Loucy (cell line): ENCODE measurements around the gene CDH8.

Source experiments
- H2AFZ ChIP-seq: fragments of 200-600 bp; sonication (generic); 2 replicates; pipeline ENCODE4 v1.6.0; 2016; ENCODE audit warnings: antibody characterized with exemption, mild to moderate bottlenecking, low read length, moderate library complexity
- H3F3A ChIP-seq: fragments of 200-600 bp; 2 replicates; pipeline ENCODE4 v1.6.0; 2016; ENCODE audit warnings: antibody characterized with exemption, low read depth, mild to moderate bottlenecking
- H3K27me3 ChIP-seq: fragments of 200-600 bp; sonication (generic); 2 replicates; pipeline ENCODE4 v1.6.1; 2014; ENCODE audit warnings: low read length, mild to moderate bottlenecking; ENCODE audit not compliant: insufficient read depth, poor library complexity, severe bottlenecking
- H3K36me3 ChIP-seq: fragments of 200-600 bp; sonication (generic); 2 replicates; pipeline ENCODE4 v1.6.1; 2016; ENCODE audit warnings: low read length; ENCODE audit not compliant: insufficient read depth
- H3K4me1 ChIP-seq: fragments of 200-600 bp; sonication (generic); 2 replicates; pipeline ENCODE4 v1.5.1; 2014; ENCODE audit warnings: low read length, mild to moderate bottlenecking; ENCODE audit not compliant: insufficient read depth, poor library complexity, severe bottlenecking
- H3K4me2 ChIP-seq: fragments of 200-600 bp; sonication (generic); 2 replicates; pipeline ENCODE4 v1.6.0; 2014; ENCODE audit warnings: antibody characterized with exemption, low read length, low read depth, mild to moderate bottlenecking; ENCODE audit not compliant: poor library complexity, severe bottlenecking
- H3K4me3 ChIP-seq: fragments of 200-600 bp; sonication (generic); 2 replicates; pipeline ENCODE4 v1.5.1; 2014; ENCODE audit warnings: low read length, mild to moderate bottlenecking, mixed read lengths; ENCODE audit not compliant: poor library complexity, severe bottlenecking
- H3K79me2 ChIP-seq: fragments of 200-600 bp; sonication (generic); 2 replicates; pipeline ENCODE4 v1.6.1; 2014; ENCODE audit warnings: low read length; ENCODE audit not compliant: insufficient read depth
- H3K9ac ChIP-seq: fragments of 200-600 bp; sonication (generic); 2 replicates; pipeline ENCODE4 v1.6.0; 2014; ENCODE audit warnings: mild to moderate bottlenecking, low read depth, low read length, moderate library complexity; ENCODE audit not compliant: poor library complexity, severe bottlenecking
- H3K9me2 ChIP-seq: fragments of 200-600 bp; sonication (generic); replicated peaks from 2 replicates; pipeline ENCODE4 v1.6.1; 2016; ENCODE audit warnings: low read depth, low read length, mixed read lengths
- H3K9me3 ChIP-seq: fragments of 200-600 bp; sonication (generic); 2 replicates; pipeline ENCODE4 v1.6.1; 2014; ENCODE audit warnings: mild to moderate bottlenecking, antibody characterized with exemption, low read length, low read depth; ENCODE audit not compliant: insufficient read depth
- H4K20me1 ChIP-seq: fragments of 200-600 bp; sonication (generic); 2 replicates; pipeline ENCODE4 v1.6.0; 2014; ENCODE audit warnings: antibody characterized with exemption, low read length, mild to moderate bottlenecking; ENCODE audit not compliant: insufficient read depth, poor library complexity, severe bottlenecking
- CTCF ChIP-seq: fragments of 200-600 bp; sonication (generic); conservative IDR thresholded peaks from 2 replicates; pipeline ENCODE4 v1.5.1; 2014; ENCODE audit warnings: mild to moderate bottlenecking, antibody characterized with exemption, low read length
- EZH2phosphoT487 ChIP-seq: fragments of 200-600 bp; IDR thresholded peaks from 2 replicates; pipeline ENCODE4 v1.6.1; 2018; ENCODE audit warnings: antibody characterized with exemption, mild to moderate bottlenecking, moderate library complexity, borderline replicate concordance

CDH8 gene

DNA sequence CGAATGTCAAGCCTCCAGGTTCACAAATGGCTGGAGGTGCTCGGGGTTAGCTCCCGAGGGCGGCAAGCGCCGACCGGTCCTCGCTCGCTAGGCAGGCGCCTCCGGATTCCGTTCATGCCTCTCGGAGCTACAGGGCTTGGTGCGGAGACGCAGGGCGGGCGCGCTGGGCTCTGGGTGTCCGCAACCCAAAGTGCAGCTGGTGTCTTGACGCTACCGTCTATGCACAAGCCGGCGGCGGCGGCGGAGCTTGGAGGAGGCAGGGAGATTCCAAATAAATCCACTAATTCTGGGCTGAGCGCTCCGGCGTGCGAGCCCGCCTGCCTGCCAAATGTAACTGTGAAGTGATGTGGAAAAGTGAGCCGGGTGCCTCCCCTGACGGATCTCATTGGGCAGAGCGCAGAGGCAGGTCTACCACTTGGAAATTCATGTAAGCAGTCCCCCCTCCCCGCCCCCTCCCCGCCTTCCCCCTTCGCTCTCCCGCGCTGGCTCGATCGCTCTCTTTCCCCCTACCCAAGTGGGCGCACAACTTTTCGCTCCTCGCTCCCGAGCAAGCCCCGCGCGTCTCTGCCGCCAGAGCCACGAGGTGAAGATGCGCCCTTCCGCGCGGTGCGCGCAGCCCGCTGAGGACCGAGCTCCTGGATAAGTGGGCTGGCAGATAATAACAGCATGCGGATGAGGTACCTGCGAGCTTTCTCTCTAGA, at the start of gene CDH8:
CDH8 (minus strand) TSS at position 338 of the 701 bp plus-strand sequence. CDS start 15,035 bp downstream, outside the sequence.
- H3F3A ChIP-seq: no peaks in the 10 kb centered on the region
- no peaks in the 10 kb centered on the region for H3K79me2 ChIP-seq
- no peak for TF ChIP-seq CTCF
- TF ChIP-seq EZH2phosphoT487: no peak
- no peak within 1 kb of the TSS for H2AFZ ChIP-seq
- no peaks in the 10 kb centered on the region for H3K36me3 ChIP-seq
- H3K4me3 ChIP-seq: no peak within 1 kb of the TSS
- no peaks in the 10 kb centered on the region for H3K9me2 ChIP-seq
- H3K4me1 ChIP-seq: no peaks in the 10 kb centered on the region
- no peaks in the 10 kb centered on the region for H3K27me3 ChIP-seq
- H3K4me2 ChIP-seq: no peak within 1 kb of the TSS
- H3K9me3 ChIP-seq: no peaks in the 10 kb centered on the region
- H3K9ac ChIP-seq: no peak within 1 kb of the TSS
- no peaks in the 10 kb centered on the region for H4K20me1 ChIP-seq

DNA sequence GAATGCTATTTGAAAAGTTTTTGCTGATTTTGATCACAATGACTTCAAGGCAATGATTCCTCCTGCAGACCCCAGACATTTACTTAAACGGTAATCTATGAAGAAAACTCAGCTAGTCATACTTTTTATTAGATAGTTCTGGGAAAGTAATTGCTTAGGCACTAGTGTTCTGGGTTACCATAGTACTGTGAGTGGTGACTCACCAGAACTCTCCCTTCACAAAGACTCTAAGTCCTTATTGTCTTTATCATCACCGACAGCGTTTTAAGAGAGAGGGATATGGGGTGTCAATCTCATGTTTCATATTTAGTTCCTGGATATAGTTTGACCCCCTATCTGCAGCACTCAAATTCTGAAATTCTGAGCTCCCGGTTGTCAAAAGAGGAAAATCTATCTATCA, 43.0 kb upstream of the CDH8 start:
- no peak for TF ChIP-seq EZH2phosphoT487
- no peak for TF ChIP-seq CTCF
- Histone ChIP-seq H3K36me3 (no peaks in the 10 kb centered on the region), H3K9me3 (no peaks in the 10 kb centered on the region), H4K20me1 (no peaks in the 10 kb centered on the region), H3K27me3 (no peaks in the 10 kb centered on the region), H3K9me2 (no peaks in the 10 kb centered on the region), H3K4me3 (no peak overlapping the region), H2AFZ (no peak overlapping the region), H3K9ac (no peak overlapping the region), H3F3A (no peaks in the 10 kb centered on the region), H3K4me2 (no peak overlapping the region), H3K4me1 (no peaks in the 10 kb centered on the region), H3K79me2 (no peaks in the 10 kb centered on the region)

DNA sequence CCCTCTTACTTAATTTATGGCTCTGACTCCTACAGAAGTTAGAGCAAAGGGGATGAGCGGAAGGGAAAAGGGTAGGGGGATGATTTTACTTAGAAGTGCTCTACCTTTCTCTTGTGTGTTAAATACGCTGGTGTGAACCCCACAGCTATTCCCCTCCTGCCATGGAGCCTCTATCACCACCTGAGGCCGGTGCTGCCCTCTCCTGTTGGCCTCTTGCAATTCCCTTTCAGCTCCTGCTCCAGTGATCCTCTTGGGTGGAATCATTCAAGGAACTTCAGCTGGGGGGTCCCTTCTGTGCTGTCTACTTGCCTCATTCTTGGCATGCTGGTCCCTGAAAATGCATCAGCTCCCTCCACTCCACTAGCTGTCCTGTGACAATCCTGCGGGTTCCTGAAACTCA, 41.8 kb upstream of the CDH8 start:
- TF ChIP-seq EZH2phosphoT487 (no peak), CTCF (peak; percentile 53)
- H3K27me3 ChIP-seq: no peaks in the 10 kb centered on the region
- H3K4me1 ChIP-seq: no peaks in the 10 kb centered on the region

More for the DNA sequence above, 41.8 kb upstream of the CDH8 start:
- Histone ChIP-seq H3K9ac (no peak overlapping the region), H2AFZ (peak overlapping the region; percentile 56; the same call in 1 of the 2 replicates), H3K79me2 (no peaks in the 10 kb centered on the region), H3F3A (no peaks in the 10 kb centered on the region), H3K4me2 (no peak overlapping the region), H3K4me3 (no peak overlapping the region), H3K36me3 (no peaks in the 10 kb centered on the region), H3K9me2 (no peaks in the 10 kb centered on the region), H3K9me3 (no peaks in the 10 kb centered on the region), H4K20me1 (no peaks in the 10 kb centered on the region)
